ENCODE measurements around the gene AEN.

Gene AEN

GRCh38 chr15:88606070-88606794 is 14.9 kb upstream of the AEN start:
- no peak for DNase-seq (ENCODE audit: low read depth)
- TF ChIP-seq, protein P1, sequence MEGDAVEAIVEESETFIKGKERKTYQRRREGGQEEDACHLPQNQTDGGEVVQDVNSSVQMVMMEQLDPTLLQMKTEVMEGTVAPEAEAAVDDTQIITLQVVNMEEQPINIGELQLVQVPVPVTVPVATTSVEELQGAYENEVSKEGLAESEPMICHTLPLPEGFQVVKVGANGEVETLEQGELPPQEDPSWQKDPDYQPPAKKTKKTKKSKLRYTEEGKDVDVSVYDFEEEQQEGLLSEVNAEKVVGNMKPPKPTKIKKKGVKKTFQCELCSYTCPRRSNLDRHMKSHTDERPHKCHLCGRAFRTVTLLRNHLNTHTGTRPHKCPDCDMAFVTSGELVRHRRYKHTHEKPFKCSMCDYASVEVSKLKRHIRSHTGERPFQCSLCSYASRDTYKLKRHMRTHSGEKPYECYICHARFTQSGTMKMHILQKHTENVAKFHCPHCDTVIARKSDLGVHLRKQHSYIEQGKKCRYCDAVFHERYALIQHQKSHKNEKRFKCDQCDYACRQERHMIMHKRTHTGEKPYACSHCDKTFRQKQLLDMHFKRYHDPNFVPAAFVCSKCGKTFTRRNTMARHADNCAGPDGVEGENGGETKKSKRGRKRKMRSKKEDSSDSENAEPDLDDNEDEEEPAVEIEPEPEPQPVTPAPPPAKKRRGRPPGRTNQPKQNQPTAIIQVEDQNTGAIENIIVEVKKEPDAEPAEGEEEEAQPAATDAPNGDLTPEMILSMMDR (IDR thresholded peaks at IDR 0.05; ENCODE audit: insufficient read depth, low read depth, low read length, missing control alignments) = no peak
- no peak overlapping the region for H3K4me3 ChIP-seq (ENCODE audit: low read length)

- DNase-seq (ENCODE audit: low read depth) = no peak
- TF ChIP-seq, protein P1 (IDR thresholded peaks at IDR 0.05; ENCODE audit: insufficient read depth, low read depth, low read length, missing control alignments) = no peak
- H3K4me3 ChIP-seq (ENCODE audit: low read length) = no peak overlapping the region
Measured at GRCh38 chr15:88607951-88608350, 13.2 kb upstream of the AEN start.

DNA sequence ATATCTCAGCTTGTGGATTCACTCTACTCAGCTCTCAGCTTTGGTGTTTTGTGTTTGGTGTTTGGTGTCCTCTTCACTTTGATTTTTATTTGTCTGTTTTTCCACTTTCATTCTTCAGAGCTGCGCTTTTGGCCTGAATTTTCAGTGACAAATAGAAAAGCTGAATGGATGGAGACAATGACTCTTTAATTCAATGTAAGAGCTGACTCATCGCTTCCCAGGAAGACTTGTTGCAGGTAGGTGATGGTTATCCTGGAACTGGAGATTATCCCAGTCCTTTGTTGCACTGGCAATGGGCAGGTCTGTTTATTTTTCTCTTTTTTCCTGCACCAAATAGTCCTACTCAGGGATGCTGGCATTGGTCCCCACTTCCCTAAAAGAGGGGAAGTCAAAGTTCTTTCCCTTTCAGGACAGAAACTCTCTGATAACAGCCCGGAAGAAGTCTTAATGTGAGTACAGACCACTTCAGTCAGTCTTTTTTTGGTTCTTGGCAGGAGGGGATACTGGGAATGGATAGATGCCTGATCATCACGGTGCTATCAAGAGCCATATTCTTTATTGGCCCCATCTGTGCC is 12.4 kb upstream of the AEN start:
- no peak overlapping the region for H3K4me3 ChIP-seq (ENCODE audit: low read length)
- TF ChIP-seq, protein P1 (IDR thresholded peaks at IDR 0.05; ENCODE audit: insufficient read depth, low read depth, low read length, missing control alignments) = no peak
- DNase-seq (ENCODE audit: low read depth) = no peak

DNA sequence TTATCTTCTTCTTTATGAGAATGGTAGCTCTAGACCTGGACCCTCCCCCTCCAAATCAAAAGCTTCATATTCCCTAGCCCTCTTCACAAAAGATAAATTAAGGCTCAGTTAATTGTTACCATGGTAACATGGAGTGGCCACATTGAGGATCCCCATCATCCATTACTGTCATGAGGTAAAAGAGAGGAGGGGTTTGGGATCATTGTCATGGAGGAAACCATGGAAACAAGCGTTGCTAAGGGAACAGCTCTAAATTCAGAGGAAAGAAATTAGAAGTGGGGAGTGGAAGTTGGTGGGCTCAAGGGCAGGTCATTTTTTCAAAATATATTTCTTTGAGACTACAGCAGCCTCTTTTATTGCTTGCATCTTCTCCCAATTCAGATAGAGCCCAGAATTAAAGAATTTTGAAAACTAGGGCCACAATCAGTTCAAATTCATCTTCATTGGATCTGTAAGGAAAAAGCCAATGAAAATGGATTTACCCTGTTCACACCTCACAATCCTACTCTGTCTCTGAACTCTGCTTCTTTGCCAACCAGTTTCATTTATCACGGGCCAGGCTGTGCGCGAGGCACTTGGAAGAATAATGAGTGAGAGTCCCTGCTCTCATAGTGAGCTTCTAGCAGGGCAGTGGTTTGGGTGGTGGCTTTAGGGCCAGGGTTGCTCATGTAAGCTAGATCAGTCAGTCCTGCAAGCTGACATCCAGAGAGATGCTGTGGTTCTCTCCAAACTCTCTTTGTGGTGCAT is 11.6 kb upstream of the AEN start:
- TF ChIP-seq, protein P1 (IDR thresholded peaks at IDR 0.05; ENCODE audit: insufficient read depth, low read depth, low read length, missing control alignments) = no peak
- DNase-seq (ENCODE audit: low read depth) = no peak

GRCh38 chr15:88610701-88611231 is 10.4 kb upstream of the AEN start:
- H3K4me3 ChIP-seq (ENCODE audit: low read length) = no peak overlapping the region
- no peak for DNase-seq (ENCODE audit: low read depth)
- TF ChIP-seq, protein P1 (IDR thresholded peaks at IDR 0.05; ENCODE audit: insufficient read depth, low read depth, low read length, missing control alignments) = no peak

More for the DNA sequence above, 11.6 kb upstream of the AEN start:
- no peak overlapping the region for H3K4me3 ChIP-seq (ENCODE audit: low read length)

GRCh38 chr15:88612186-88612796 is 8.8 kb upstream of the AEN start:
- TF ChIP-seq, protein P1 (IDR thresholded peaks at IDR 0.05; ENCODE audit: insufficient read depth, low read depth, low read length, missing control alignments) = no peak
- H3K4me3 ChIP-seq (ENCODE audit: low read length) = no peak overlapping the region
- DNase-seq (ENCODE audit: low read depth) = no peak

All from epithelial cell of esophagus (primary cell).